Body of pancreas (tissue), 4 donors: Measurements from ENCODE around the gene PTPRM. TPM values are rescaled to one million over a fixed set of nuclear protein-coding genes. Genes with fewer than 3 reads are reported as not detected.

ENCODE experiments used
- ATAC-seq: fragments of 150-250 bp; one replicate; pipeline ENCODE4 v1.9.1; 2016
- DNase-seq, 4 donors: peaks; one replicate each; pipeline ENCODE4 v3.0.0-alpha.2; 2019
- H3K27ac ChIP-seq, 4 donors: fragments of 200-600 bp; sonication (generic); 1 replicate in 3 of 4; 2 replicates in 1 of 4; pipeline versions ENCODE4 v1.5.1 to v1.6.1; 2016 to 2019; ENCODE audit warnings: mild to moderate bottlenecking in 1 of 4, mixed read lengths in 1 of 4, moderate library complexity in 1 of 4
- H3K27me3 ChIP-seq, 2 donors: fragments of 200-600 bp; sonication (generic); one replicate each; pipeline ENCODE4 v1.6.0; 2016; ENCODE audit warnings: mild to moderate bottlenecking in 1 of 2
- H3K36me3 ChIP-seq, 2 donors: fragments of 200-600 bp; sonication (generic); replicated peaks in 1 of 2; 2 replicates each; pipeline ENCODE4 v1.5.1; 2016; ENCODE audit warnings: low read depth in 2 of 2; ENCODE audit not compliant: insufficient read depth in 1 of 2
- H3K4me1 ChIP-seq: fragments of 200-600 bp; sonication (generic); one replicate; pipeline ENCODE4 v1.6.0; 2016
- H3K4me3 ChIP-seq, 2 donors: fragments of 200-600 bp; sonication (generic); 1 replicate in 1 of 2; 2 replicates in 1 of 2; pipeline ENCODE4 v1.5.1; 2016 to 2019
- H3K9me3 ChIP-seq, 3 donors: fragments of 200-600 bp; sonication (generic); 1 replicate in 2 of 3; 2 replicates in 1 of 3; pipeline ENCODE4 v1.5.1; 2016
- POLR2A ChIP-seq, 3 donors: fragments of 450-650 bp; IDR thresholded peaks; one replicate each; pipeline ENCODE4 v1.6.1; 2016; ENCODE audit warnings: antibody characterized with exemption in 3 of 3, mild to moderate bottlenecking in 2 of 3
- WGBS, 2 donors: methylation state at CpG; one replicate each; pipeline ENCODE4 v1.1.5; 2017; 5-methylcytosine and 5-hydroxymethylcytosine counted together
- intact Hi-C: fragments of 100-400 bp; cut with DNase I; formaldehyde crosslinking; loops from one replicate; pipeline ENCODE4 v1.15.1; 2023
- total RNA-seq, 2 donors: library from RNA; depleted of rRNA; stranded (reverse); fragments of >200 nt; gene quantifications; one replicate each; pipeline ENCODE4 v1.1.0, GENCODE V29; 2016
- TF ChIP-seq, protein P1 (sequence below), 7 experiments: fragments of 450-650 bp in 4 of 7; fragments of 200-600 bp in 3 of 7; sonication (generic) in 3 of 7; IDR thresholded peaks; one replicate each; pipeline ENCODE4 v1.5.1; 2016 to 2019; ENCODE audit warnings: antibody characterized with exemption in 7 of 7

Gene PTPRM
- total RNA-seq, 2 donors from 2014 or later: 38.2 to 48.0 TPM

DNA sequence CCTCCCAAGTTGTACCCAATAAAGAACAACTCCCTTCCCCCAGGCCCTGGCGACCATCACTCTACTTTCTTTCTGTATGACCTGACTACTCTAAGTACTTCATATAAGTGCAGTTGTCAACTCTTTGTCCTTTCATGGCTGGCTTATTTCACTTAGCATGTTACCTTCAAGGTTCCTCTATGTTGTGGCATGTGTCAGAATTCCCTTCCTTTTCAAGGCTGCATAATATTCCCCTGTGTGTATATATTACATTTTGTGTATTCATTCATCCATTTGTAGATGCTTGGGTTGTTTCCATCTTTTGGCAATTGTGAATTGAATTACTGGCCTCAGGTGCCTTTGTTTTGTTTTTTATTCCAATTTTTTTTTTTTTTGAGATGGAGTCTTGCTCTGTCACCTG is 860.2 kb downstream of the PTPRM start:
- intact Hi-C loops: no loop called here
- Histone ChIP-seq H3K27ac (no peak overlapping the region), H3K4me3 (no peak overlapping the region), H3K9me3 (no peaks in the 10 kb centered on the region), H3K27me3 (no peaks in the 10 kb centered on the region), H3K36me3 (no peaks in the 10 kb centered on the region), H3K4me1 (no peaks in the 10 kb centered on the region)
- ATAC-seq (no peak), DNase-seq (no peak)
- TF ChIP-seq, protein P1, sequence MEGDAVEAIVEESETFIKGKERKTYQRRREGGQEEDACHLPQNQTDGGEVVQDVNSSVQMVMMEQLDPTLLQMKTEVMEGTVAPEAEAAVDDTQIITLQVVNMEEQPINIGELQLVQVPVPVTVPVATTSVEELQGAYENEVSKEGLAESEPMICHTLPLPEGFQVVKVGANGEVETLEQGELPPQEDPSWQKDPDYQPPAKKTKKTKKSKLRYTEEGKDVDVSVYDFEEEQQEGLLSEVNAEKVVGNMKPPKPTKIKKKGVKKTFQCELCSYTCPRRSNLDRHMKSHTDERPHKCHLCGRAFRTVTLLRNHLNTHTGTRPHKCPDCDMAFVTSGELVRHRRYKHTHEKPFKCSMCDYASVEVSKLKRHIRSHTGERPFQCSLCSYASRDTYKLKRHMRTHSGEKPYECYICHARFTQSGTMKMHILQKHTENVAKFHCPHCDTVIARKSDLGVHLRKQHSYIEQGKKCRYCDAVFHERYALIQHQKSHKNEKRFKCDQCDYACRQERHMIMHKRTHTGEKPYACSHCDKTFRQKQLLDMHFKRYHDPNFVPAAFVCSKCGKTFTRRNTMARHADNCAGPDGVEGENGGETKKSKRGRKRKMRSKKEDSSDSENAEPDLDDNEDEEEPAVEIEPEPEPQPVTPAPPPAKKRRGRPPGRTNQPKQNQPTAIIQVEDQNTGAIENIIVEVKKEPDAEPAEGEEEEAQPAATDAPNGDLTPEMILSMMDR (IDR thresholded peaks at IDR 0.05): no peak
- TF ChIP-seq POLR2A (IDR thresholded peaks at IDR 0.05): no peak
- 94 to 97% methylated on average over 1 of the region's 1 CpG for WGBS, 2 donors

DNA sequence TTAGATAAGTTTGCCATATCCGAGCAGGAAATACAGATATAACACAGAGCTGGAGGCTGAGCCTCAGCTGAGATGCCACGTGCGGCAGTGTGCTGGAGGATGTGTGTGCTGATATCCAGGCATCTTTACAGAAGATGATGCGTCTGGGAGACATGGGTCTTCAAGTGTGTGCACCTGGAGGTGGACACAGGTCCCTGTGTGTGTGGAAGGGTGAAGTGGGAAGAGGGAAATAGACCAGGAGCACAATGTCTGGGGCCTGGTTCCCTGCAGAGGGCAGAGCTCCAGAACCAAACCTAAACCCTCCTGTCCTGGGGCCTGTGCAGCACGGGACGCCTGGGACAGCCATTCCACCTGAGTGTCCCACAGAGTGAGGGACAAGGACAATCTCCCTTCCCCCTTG is 861.8 kb downstream of the PTPRM start:
- H3K27me3 ChIP-seq: no peaks in the 10 kb centered on the region
- 81 to 85% methylated on average over 6 of the region's 6 CpGs for WGBS, 2 donors
- intact Hi-C loops: no loop called here

DNA sequence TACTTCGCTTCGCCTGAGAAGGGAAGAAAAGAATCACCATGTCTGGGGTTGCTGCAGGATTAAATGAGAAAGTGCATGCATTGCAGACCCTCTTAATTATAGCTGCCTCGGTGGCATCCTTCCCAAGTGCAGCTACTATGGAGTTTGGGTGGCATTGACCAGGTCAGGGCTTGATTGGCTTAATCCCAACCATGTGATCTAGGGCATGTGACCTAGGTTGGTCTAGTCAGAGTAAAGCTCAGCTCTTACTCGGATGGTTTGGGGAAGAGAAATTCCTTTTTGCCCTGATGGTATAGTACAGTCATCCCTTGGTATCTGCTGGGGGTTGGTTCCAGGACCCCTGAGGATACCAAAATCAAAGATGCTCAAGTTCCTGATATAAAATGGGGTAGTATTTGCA is 863.9 kb downstream of the PTPRM start:
- 73 to 75% methylated on average over 4 of the region's 4 CpGs for WGBS, 2 donors
- Histone ChIP-seq H3K27me3 (no peaks in the 10 kb centered on the region), H3K4me3 (no peak overlapping the region), H3K27ac (no peak overlapping the region), H3K36me3 (no peaks in the 10 kb centered on the region), H3K4me1 (no peaks in the 10 kb centered on the region), H3K9me3 (no peaks in the 10 kb centered on the region)
- TF ChIP-seq, protein P1 (IDR thresholded peaks at IDR 0.05): no peak
- no peak for TF ChIP-seq POLR2A (IDR thresholded peaks at IDR 0.05)
- no peak for ATAC-seq
- DNase-seq: no peak
- intact Hi-C loops: no loop called here

More for the DNA sequence above, 861.8 kb downstream of the PTPRM start:
- DNase-seq (no peak), ATAC-seq (no peak)
- TF ChIP-seq POLR2A (IDR thresholded peaks at IDR 0.05): no peak
- TF ChIP-seq, protein P1 (IDR thresholded peaks at IDR 0.05): no peak
- Histone ChIP-seq H3K27ac (no peak overlapping the region), H3K36me3 (no peaks in the 10 kb centered on the region), H3K4me3 (no peak overlapping the region), H3K4me1 (no peaks in the 10 kb centered on the region), H3K9me3 (no peaks in the 10 kb centered on the region)

DNA sequence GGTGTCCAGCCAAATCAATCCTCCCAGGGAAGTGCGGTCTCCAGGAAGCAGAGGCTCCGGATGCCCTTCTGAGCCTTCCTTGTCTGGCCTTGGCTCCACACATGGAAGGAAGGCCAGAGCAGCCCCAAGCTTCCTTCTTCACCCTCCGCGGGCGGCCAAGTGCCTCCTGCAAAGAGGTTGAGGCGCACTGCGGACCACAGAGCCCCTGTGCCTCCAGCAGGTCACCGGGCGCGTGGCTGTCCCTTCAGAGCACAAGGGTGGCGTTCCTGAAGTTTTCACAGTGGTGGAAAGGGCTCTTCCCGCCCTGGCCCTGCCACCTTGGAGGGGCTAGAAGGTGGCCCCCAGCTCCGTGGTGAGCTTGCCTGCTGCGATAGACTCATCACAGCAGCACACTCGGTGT is 866.2 kb downstream of the PTPRM start:
- TF ChIP-seq, protein P1 (IDR thresholded peaks at IDR 0.05): no peak
- no peak for TF ChIP-seq POLR2A (IDR thresholded peaks at IDR 0.05)
- Histone ChIP-seq H3K4me1 (no peaks in the 10 kb centered on the region), H3K36me3 (no peaks in the 10 kb centered on the region), H3K27me3 (no peaks in the 10 kb centered on the region), H3K9me3 (no peaks in the 10 kb centered on the region), H3K27ac (no peak overlapping the region), H3K4me3 (no peak overlapping the region)
- intact Hi-C loops: no loop called here
- DNase-seq (no peak), ATAC-seq (no peak)
- WGBS, 2 donors: 69 to 87% methylated on average over 8 to 15 of the region's 15 CpGs

DNA sequence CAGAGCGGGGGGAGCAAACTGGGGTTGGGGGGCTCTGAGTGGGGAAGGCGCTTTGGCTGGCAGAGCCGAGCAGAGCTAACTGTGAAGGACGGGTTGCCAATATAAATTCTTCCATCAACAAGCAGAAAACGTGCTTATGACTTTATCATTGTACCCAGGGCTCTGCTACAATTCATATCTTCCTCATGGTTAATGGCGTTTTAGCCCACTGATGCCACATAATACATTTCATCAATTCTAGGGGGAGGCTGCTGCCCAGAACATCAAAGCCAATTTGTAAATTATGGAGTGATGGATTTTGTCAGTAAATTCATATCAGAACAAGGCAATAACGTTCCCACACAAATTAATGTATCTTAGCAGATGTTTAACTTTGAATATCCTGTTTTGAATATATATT is 866.7 kb downstream of the PTPRM start:
- intact Hi-C loops: no loop called here
- no peaks in the 10 kb centered on the region for H3K36me3 ChIP-seq
- H3K27me3 ChIP-seq: no peaks in the 10 kb centered on the region
- no peaks in the 10 kb centered on the region for H3K4me1 ChIP-seq
- no peak for DNase-seq
- no peaks in the 10 kb centered on the region for H3K9me3 ChIP-seq
- H3K4me3 ChIP-seq: no peak overlapping the region
- WGBS, 2 donors: 67 to 71% methylated on average over 7 of the region's 7 CpGs
- TF ChIP-seq POLR2A (IDR thresholded peaks at IDR 0.05): no peak
- TF ChIP-seq, protein P1 (IDR thresholded peaks at IDR 0.05): no peak
- ATAC-seq: no peak
- H3K27ac ChIP-seq: no peak overlapping the region
